Stimulated activated CD4-positive, alpha-beta T cell treated with anti-CD3 and anti-CD28 coated beads, TNF-alpha, amount 100 ng/mL, for 48 hours (primary cell): ENCODE measurements around the gene POU3F1.

ENCODE experiments used
- DNase-seq, 3 donors: peaks; one replicate each; pipeline ENCODE4 v3.0.0-alpha.2; 2020; ENCODE audit warnings: low read depth in 3 of 3

Gene POU3F1

GRCh38 chr1:38073534-38074301, 27.1 kb upstream of the POU3F1 start:
- no peak for DNase-seq

DNA sequence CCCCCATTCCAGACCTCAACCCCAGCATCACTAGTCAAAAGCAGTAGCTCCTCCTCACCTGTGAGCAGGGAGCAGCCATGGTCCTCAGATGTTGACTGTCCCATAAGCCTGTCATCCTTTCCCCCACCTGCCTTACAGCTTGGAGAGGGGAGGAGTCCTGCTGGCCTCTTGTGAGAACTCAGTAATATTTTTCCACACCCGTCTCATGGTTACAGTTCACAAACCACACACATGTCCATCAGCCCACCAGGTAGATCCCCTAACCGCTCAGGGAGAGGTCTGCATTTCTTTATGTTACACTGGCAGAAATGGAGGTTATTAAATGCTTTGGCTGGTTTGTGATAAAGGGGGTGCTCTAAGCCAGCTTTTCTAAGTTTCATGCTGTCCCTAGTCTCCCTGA, 26.3 kb upstream of the POU3F1 start:
- DNase-seq: no peak

GRCh38 chr1:38071312-38072256, 25.0 kb upstream of the POU3F1 start:
- no peak for DNase-seq

- no peak for DNase-seq
Measured at GRCh38 chr1:38068980-38069340, 22.4 kb upstream of the POU3F1 start.

GRCh38 chr1:38068220-38068979, 21.8 kb upstream of the POU3F1 start:
- DNase-seq: no peak

DNA sequence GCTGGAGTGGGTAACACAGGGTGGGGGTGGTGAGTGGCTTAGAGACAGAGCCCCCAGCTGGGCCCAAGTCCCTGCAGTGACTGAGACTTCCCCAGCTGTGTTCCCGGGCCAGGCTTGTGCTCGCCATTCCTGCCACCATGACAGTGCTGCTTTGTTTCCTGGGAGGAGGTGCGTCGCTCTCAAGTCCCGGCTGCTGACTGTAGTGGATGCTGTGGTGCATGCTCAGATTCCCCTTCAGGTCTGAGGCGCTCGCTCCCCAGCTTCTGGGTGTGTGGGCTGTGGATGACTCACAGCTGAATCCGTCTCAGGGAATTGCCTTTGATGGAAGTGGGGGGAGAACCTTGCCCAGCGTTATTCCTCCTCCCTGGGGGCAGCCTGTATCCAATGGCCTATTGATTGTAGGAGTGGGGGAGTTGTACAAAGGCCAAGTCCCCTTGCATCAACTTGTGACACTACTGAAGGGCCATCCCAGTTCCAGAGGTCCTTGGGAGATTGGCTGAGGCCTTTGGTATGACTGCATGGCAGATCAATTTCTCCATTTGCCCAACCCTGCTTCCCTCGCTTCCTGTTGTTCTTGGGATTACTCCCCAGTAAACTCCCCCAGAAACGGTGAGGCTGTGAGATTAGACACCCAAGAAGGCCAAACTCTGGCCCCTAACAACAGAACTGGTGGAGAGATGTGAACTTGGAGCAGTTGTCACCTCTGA, 17.8 kb upstream of the POU3F1 start:
- DNase-seq: no peak

DNA sequence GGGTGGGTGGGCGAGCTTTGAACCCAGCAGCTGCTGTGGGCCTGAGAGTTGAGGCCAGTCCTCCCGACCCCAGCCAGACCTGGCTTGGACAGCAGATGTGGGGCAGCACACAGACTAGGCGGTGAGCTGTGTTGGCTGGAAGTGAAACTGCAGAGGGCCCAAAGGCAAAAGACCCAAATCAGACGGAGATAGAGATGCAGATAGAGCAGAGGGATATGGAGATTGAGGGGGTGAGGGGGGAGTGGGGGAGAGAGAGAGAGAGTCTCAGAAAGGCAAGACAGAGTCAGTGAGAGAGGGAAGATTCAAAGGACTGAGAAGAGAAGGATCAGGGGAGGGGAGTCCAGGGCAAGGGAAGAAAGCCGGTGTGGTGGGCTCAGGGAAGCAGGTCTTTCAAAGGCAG, 17.0 kb upstream of the POU3F1 start:
- DNase-seq: no peak

GRCh38 chr1:38062361-38063288, 16.0 kb upstream of the POU3F1 start:
- DNase-seq: no peak

DNA sequence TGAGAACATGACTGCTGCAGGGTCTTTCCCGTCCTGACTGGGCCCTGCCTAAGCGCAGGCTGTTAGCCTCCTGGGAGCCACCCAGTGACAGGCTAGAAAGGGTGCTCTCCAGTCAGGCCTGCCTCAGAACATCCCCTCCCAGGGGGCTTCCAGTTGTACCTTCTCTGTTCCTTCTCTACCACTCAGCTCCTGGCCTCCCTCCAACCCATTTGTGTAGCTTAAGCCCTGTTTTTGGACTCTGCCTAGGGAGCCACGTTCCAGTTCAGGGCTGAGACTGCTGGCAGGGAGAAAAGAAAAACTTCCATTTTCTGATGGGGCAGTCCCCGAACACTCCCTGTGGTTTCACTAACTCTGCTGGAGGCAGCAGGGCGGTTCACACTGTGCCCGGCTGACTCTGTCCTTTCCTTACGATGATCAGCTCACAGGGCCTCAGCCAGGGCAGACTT, 15.3 kb upstream of the POU3F1 start:
- no peak for DNase-seq

DNA sequence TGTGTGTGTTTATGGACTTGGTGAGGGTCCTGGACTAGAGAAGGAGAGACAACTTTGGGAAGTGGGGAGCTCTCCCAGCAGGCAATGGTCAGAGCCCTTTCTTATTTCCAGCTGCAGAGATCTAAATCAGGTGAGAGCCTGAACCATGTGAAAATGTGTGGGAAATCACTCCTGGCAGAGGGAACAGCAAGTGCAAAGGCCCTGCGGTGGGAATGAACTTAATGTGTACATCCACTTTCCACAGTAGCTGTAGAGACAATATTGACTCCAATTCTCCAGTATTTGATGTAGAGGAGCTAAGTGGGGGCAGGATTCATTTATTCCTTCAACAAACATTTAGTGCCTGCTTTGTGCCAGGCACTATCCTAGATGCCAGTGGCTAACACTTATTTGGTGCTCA, 14.7 kb upstream of the POU3F1 start:
- no peak for DNase-seq

GRCh38 chr1:38060498-38060897, 13.9 kb upstream of the POU3F1 start:
- DNase-seq: no peak

GRCh38 chr1:38059635-38060250, 13.2 kb upstream of the POU3F1 start:
- no peak for DNase-seq

DNA sequence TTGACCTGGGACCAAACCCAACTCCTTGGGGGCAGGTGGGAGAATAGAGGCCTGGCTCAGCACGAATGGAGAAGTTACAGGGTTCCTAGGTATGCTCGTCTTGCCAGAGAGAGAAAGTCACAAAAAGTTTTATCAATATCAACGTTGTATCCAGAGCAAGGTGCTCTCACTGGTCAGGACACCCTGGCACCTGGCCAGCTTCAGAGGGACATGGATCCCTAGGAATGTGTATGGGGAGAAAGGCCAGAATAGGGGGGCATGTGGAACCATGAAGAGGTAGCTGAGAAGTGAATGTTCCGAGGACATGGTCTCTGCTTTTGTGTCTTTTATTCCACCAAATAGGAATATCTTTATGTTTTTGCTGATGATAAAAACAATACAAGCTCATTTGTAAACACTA, 9.4 kb upstream of the POU3F1 start:
- no peak for DNase-seq

- no peak for DNase-seq
Measured at GRCh38 chr1:38055398-38055797, 8.8 kb upstream of the POU3F1 start.

GRCh38 chr1:38053416-38054091, 7.0 kb upstream of the POU3F1 start:
- DNase-seq: no peak

DNA sequence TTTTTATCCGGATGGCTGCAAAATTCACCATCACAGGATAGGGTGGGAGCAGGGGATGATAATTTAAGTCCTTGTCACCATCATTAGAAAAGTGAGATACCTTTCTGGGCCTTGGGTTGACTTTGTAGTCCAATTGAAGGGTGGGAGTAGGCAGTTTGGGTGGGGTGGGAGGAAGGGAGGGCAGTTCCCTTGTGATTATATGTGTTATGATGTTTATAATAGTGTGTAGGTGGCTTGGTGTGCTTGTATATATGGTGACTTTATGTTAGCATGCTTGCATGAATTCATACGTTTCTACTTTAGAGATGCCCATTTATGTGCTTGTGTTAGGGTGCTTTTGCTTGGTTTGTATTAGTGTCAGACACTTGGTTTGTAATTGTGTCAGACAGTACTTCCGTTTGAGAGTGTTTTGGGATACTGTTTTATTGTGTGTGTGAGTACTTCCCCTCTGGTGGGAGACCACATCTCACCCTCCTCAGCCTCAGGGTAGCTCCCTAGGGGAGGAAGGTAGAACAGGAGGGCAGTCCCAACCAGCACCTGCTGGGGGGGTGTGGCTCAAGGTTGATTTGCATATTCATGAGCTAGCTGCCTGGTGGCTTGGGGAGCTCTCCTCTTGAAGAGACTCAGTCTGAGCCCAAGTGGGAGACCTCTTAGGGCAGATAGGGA, 6.3 kb upstream of the POU3F1 start:
- no peak for DNase-seq

DNA sequence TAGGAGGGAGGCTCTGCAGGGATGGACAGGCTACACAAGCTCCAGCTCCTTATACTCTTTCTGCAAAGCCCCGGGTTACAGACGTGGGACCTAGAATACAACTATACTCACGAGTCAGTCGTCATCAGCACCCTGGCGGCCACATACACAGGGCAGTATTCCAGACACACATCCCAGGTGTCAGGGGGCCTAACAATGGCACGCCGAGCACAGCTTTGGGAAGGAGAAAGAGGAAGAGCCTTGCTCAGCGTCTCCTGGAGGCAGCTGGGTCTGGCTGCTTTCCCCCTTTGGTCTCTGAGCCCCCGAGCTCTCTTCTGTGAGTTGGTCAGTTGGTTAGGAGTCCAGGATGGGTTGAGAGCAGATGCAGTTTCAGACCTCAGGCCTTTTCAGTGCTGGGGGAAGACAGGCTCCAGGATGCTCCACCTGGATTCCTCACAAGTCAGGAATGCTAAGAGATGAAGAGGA, 4.5 kb upstream of the POU3F1 start:
- no peak for DNase-seq

GRCh38 chr1:38050397-38051078, 3.9 kb upstream of the POU3F1 start:
- DNase-seq: no peak
